ENCODE data around the gene MYL12A. TPM values are rescaled to one million over a fixed set of nuclear protein-coding genes. Genes with fewer than 3 reads are reported as not detected.

Gene MYL12A
- total and polyA plus RNA-seq, 2 of the 8 experiments (the other 6 are each of a cell fraction or from before 2014, with no cell fraction given) = 188 to 247 TPM

- Histone ChIP-seq H4K20me1 (replicated peaks in 1 of 2; ENCODE audit: control insufficient read depth in 1 of 2, insufficient read depth in 2 of 2, low read length in 2 of 2) (peaks cover 6 to 29% of the 10 kb centered on the region in 2 experiments), H3K27ac (ENCODE audit: low read depth, low read length) (peak overlapping the region; percentile 100), H3K79me1 (ENCODE audit: low read depth, low read length) (peaks cover 8% of the 10 kb centered on the region), H3K27me3 (replicated peaks in 1 of 4; ENCODE audit: control insufficient read depth in 3 of 4, extremely low read depth in 1 of 4, insufficient read depth in 3 of 4, low read length in 3 of 4) (no peaks in the 10 kb centered on the region), H4K91ac (replicated peaks; ENCODE audit: insufficient read length, low read length) (no peak overlapping the region), H2BK120ac (replicated peaks; ENCODE audit: low read depth, low read length) (no peak overlapping the region), H3K4me3 (ENCODE audit: extremely low read depth in 1 of 4, insufficient read depth in 2 of 4, low read depth in 3 of 4, low read length in 4 of 4) (peak overlapping the region; percentile 84 to 99 (median 88)), H3K4me2 (ENCODE audit: insufficient read depth in 1 of 2, low read depth in 2 of 2, low read length in 2 of 2) (peak overlapping the region; percentile 78 to 94), H4K8ac (ENCODE audit: extremely low read depth, insufficient read depth, low read length) (no peak overlapping the region; the same call in none of the 2 replicates), H2BK15ac (ENCODE audit: low read length) (0 out of 2 replicates have a peak overlapping the region, but pooled peaks have one; percentile 22), H3K9ac (replicated peaks in 1 of 4; ENCODE audit: extremely low read depth in 1 of 4, low read depth in 3 of 4, low read length in 3 of 4) (peak overlapping the region; percentile 46 to 99 (median 90)), H4K5ac (ENCODE audit: insufficient read length, low read depth, low read length) (no peak overlapping the region), H2BK5ac (ENCODE audit: low read depth, low read length) (peak overlapping the region; percentile 93), H3K9me3 (ENCODE audit: insufficient read depth in 2 of 2, low read depth in 1 of 2, low read length in 1 of 2) (no peaks in the 10 kb centered on the region), H3K23me2 (ENCODE audit: low read depth, low read length) (peaks cover 7% of the 10 kb centered on the region), H2AFZ (ENCODE audit: low read length) (0 out of 2 replicates have a peak overlapping the region, but pooled peaks have one; percentile 13), H3K14ac (ENCODE audit: insufficient read length) (no peak overlapping the region), H3K79me2 (ENCODE audit: control insufficient read depth in 1 of 2, insufficient read depth in 2 of 2, low read length in 2 of 2) (peaks cover 35 to 52% of the 10 kb centered on the region in 2 experiments), H3K36me3 (ENCODE audit: control insufficient read depth in 2 of 4, insufficient read depth in 4 of 4, low read length in 3 of 4) (peaks cover 0 to 11% (median 6%) of the 10 kb centered on the region in 4 experiments; a peak in 3 of 8 replicates), H2AK5ac (ENCODE audit: low read depth, low read length) (no peak overlapping the region), H3K18ac (ENCODE audit: extremely low read depth, low read length) (no peak overlapping the region), H3K56ac (replicated peaks; ENCODE audit: insufficient read length, low read depth, low read length) (peak overlapping the region; percentile 65), H2BK20ac (ENCODE audit: low read length) (no peak overlapping the region), H2BK12ac (ENCODE audit: low read depth, low read length) (no peak overlapping the region), H3K23ac (ENCODE audit: insufficient read length) (no peak overlapping the region), H3K4ac (replicated peaks; ENCODE audit: insufficient read length, low read depth, low read length) (peak overlapping the region; percentile 40), H3K4me1 (replicated peaks in 1 of 4; ENCODE audit: control insufficient read depth in 3 of 4, insufficient read depth in 4 of 4, low read length in 3 of 4) (peaks cover 0 to 6% (median 2%) of the 10 kb centered on the region in 4 experiments; a peak in 5 of 7 replicates)
- 1% methylated on average over 40 of the region's 69 CpGs; no CpG with 5 or more reads in 1 of the 2 experiments for WGBS, 2 experiments (ENCODE audit: extremely low coverage in 1 of 2, insufficient coverage in 1 of 2, insufficient read length in 1 of 2, insufficient replicate concordance in 2 of 2, low coverage in 1 of 2, low lambda C conversion rate in 2 of 2, missing lambda C conversion rate in 1 of 2)
- DNase-seq (ENCODE audit: low read depth in 1 of 2, low spot score in 2 of 2) (peak in 1 of 2 experiments; percentile 53), FAIRE-seq (no peak)
- POLR2A ChIA-PET (ENCODE audit: partially characterized antibody) = interaction anchor here (0.6 to 4.3 kb wide), 10 partner anchors 9 to 269 kb away, joined by 3 to 60 read pairs (median 5); partner anchors contain the start of gene MYL12A
- TF ChIP-seq SIN3A (conservative IDR thresholded peaks at IDR 0.05 in 1 of 2, IDR thresholded peaks at IDR 0.05 in 1 of 2; ENCODE audit: low read depth in 1 of 2, low read length in 2 of 2) = 0 out of 4 replicates have a peak, but pooled peaks of 1 of the 2 experiments have one; percentile 77
- TF ChIP-seq CHD2 (IDR thresholded peaks at IDR 0.05; ENCODE audit: low read length) = peak; percentile 53; the same call in 1 of the 2 replicates
- TF ChIP-seq SAP30 (IDR thresholded peaks at IDR 0.05; ENCODE audit: insufficient read depth, insufficient replicate concordance, low read length) = peak; percentile 41
- TF ChIP-seq RBBP5 (IDR thresholded peaks at IDR 0.05; ENCODE audit: borderline replicate concordance, low read depth, low read length) = 0 out of 2 replicates have a peak, but pooled peaks have one; percentile 89
- TF ChIP-seq CHD1 (IDR thresholded peaks at IDR 0.05; ENCODE audit: low read depth, low read length) = no peak
- no peak for TF ChIP-seq SP2 (IDR thresholded peaks at IDR 0.05; ENCODE audit: low read length)
- TF ChIP-seq, protein P1, sequence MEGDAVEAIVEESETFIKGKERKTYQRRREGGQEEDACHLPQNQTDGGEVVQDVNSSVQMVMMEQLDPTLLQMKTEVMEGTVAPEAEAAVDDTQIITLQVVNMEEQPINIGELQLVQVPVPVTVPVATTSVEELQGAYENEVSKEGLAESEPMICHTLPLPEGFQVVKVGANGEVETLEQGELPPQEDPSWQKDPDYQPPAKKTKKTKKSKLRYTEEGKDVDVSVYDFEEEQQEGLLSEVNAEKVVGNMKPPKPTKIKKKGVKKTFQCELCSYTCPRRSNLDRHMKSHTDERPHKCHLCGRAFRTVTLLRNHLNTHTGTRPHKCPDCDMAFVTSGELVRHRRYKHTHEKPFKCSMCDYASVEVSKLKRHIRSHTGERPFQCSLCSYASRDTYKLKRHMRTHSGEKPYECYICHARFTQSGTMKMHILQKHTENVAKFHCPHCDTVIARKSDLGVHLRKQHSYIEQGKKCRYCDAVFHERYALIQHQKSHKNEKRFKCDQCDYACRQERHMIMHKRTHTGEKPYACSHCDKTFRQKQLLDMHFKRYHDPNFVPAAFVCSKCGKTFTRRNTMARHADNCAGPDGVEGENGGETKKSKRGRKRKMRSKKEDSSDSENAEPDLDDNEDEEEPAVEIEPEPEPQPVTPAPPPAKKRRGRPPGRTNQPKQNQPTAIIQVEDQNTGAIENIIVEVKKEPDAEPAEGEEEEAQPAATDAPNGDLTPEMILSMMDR (IDR thresholded peaks at IDR 0.05; ENCODE audit: control extremely low read depth in 1 of 3, insufficient read depth in 1 of 3, low read depth in 1 of 3, low read length in 3 of 3) = no peak
- CTCF ChIA-PET (ENCODE audit: partially characterized antibody) = interaction anchor here (2.0 kb wide), 1 partner anchor 192 kb away, joined by 4 read pairs; no protein-coding TSS in a partner anchor
Observed at GRCh38 chr18:3262234-3263131, 14.9 kb downstream of the MYL12A start.
